CD14-positive monocyte (primary cell): ENCODE measurements around the gene RFNG. TPM values are rescaled to one million over a fixed set of nuclear protein-coding genes. Genes with fewer than 3 reads are reported as not detected.

Experiments used
- DNase-seq, 3 donors: peaks; one replicate each; pipeline ENCODE4 v3.0.0-alpha.2; 2011 to 2022
- H2AFZ ChIP-seq: 2 replicates; pipeline ENCODE4 v1.6.0; 2012; ENCODE audit warnings: mild to moderate bottlenecking, low read depth, low read length, inconsistent platforms; ENCODE audit not compliant: insufficient read depth, poor library complexity, severe bottlenecking
- H3K27ac ChIP-seq, 2 donors: 1 replicate in 1 of 2; 2 replicates in 1 of 2; pipeline ENCODE4 v1.5.1; 2012 to 2013; ENCODE audit warnings: low read length in 2 of 2, control low read depth in 1 of 2, inconsistent platforms in 1 of 2, low read depth in 1 of 2, mild to moderate bottlenecking in 1 of 2
- H3K27me3 ChIP-seq, 2 donors: one replicate each; pipeline versions ENCODE4 v1.6.0 to v1.6.1; 2011 to 2013; ENCODE audit warnings: low read length in 2 of 2; ENCODE audit not compliant: control insufficient read depth in 2 of 2, insufficient read depth in 2 of 2
- H3K36me3 ChIP-seq, 2 donors: replicated peaks in 1 of 2; 1 replicate in 1 of 2; 2 replicates in 1 of 2; pipeline versions ENCODE4 v1.5.1 to v1.6.1; 2012 to 2013; ENCODE audit warnings: low read length in 2 of 2, control low read depth in 1 of 2, inconsistent platforms in 1 of 2, mild to moderate bottlenecking in 1 of 2; ENCODE audit not compliant: insufficient read depth in 2 of 2, control insufficient read depth in 1 of 2
- H3K4me1 ChIP-seq, 2 donors: 1 replicate in 1 of 2; 2 replicates in 1 of 2; pipeline versions ENCODE4 v1.5.1 to v1.6.1; 2012 to 2013; ENCODE audit warnings: low read length in 2 of 2, control low read depth in 1 of 2, inconsistent platforms in 1 of 2, mild to moderate bottlenecking in 1 of 2, moderate library complexity in 1 of 2; ENCODE audit not compliant: insufficient read depth in 2 of 2, control insufficient read depth in 1 of 2
- H3K4me2 ChIP-seq: replicated peaks from 2 replicates; pipeline ENCODE3; 2012; ENCODE audit warnings: low read length, moderate library complexity, mild to moderate bottlenecking; ENCODE audit not compliant: poor library complexity, severe bottlenecking; ENCODE audit errors: extremely low read depth
- H3K4me3 ChIP-seq, 3 experiments: fragments of 200-600 bp in 1 of 3; sonication (generic) in 1 of 3; replicated peaks in 1 of 3; 1 replicate in 2 of 3; 2 replicates in 1 of 3; pipeline ENCODE4 v1.5.1; 2011 to 2013; ENCODE audit warnings: low read length in 3 of 3, mild to moderate bottlenecking in 3 of 3, control low read depth in 2 of 3, low read depth in 2 of 3, inconsistent platforms in 1 of 3, moderate library complexity in 1 of 3
- H3K79me2 ChIP-seq: 2 replicates; pipeline ENCODE4 v1.6.0; 2012; ENCODE audit warnings: mild to moderate bottlenecking, control low read depth, inconsistent platforms, low read length, moderate library complexity; ENCODE audit not compliant: insufficient read depth
- H3K9ac ChIP-seq: 2 replicates; pipeline ENCODE4 v1.6.0; 2017; ENCODE audit warnings: low read length, mild to moderate bottlenecking; ENCODE audit not compliant: insufficient read depth, poor library complexity, severe bottlenecking
- H3K9me3 ChIP-seq, 2 donors: replicated peaks in 1 of 2; 1 replicate in 1 of 2; 2 replicates in 1 of 2; pipeline versions ENCODE4 v1.5.1 to v1.6.1; 2012 to 2013; ENCODE audit warnings: low read length in 2 of 2, control low read depth in 1 of 2; ENCODE audit not compliant: control insufficient read depth in 1 of 2, insufficient read depth in 1 of 2
- H4K20me1 ChIP-seq: 2 replicates; pipeline ENCODE4 v1.6.0; 2012; ENCODE audit warnings: mild to moderate bottlenecking, low read length, control low read depth, moderate library complexity; ENCODE audit not compliant: insufficient read depth
- H3K27ac Mint-ChIP-seq, 7 donors: one replicate each; pipeline ENCODE4 v1.8.0; 2020; ENCODE audit warnings: mild to moderate bottlenecking in 7 of 7, mixed read lengths in 7 of 7, moderate library complexity in 6 of 7, inconsistent platforms in 2 of 7
- H3K27me3 Mint-ChIP-seq, 3 donors: one replicate each; pipeline ENCODE4 v1.8.0; 2021 to 2022; ENCODE audit warnings: low read depth in 3 of 3, mild to moderate bottlenecking in 3 of 3, mixed read lengths in 3 of 3, moderate library complexity in 3 of 3, inconsistent platforms in 1 of 3
- H3K36me3 Mint-ChIP-seq, 2 donors: one replicate each; pipeline ENCODE4 v1.8.0; 2020; ENCODE audit warnings: mixed read lengths in 2 of 2, inconsistent platforms in 1 of 2, mild to moderate bottlenecking in 1 of 2
- H3K4me1 Mint-ChIP-seq: one replicate; pipeline ENCODE4 v1.8.0; 2020; ENCODE audit warnings: mild to moderate bottlenecking, mixed read lengths
- H3K4me3 Mint-ChIP-seq, 2 donors: one replicate each; pipeline ENCODE4 v1.8.0; 2020; ENCODE audit warnings: mild to moderate bottlenecking in 2 of 2, mixed read lengths in 2 of 2, moderate library complexity in 1 of 2
- H3K9me3 Mint-ChIP-seq, 7 donors: one replicate each; pipeline ENCODE4 v1.8.0; 2020 to 2022; ENCODE audit warnings: mixed read lengths in 7 of 7, mild to moderate bottlenecking in 6 of 7, moderate library complexity in 6 of 7, inconsistent platforms in 2 of 7
- WGBS: methylation state at CpG from one replicate; pipeline ENCODE4 v1.1.5; 2013; ENCODE audit warnings: missing lambda C conversion rate; ENCODE audit not compliant: insufficient coverage; 5-methylcytosine and 5-hydroxymethylcytosine counted together
- intact Hi-C, 2 donors: fragments of 100-400 bp; cut with micrococcal nuclease; formaldehyde crosslinking; loops; one replicate each; pipeline versions ENCODE4 v1.15.0 to v1.15.1; 2023
- polyA plus RNA-seq, 3 donors: library from polyadenylated mRNA; depleted of rRNA in 1 of 3; unstranded in 2 of 3; stranded (reverse) in 1 of 3; fragments of 300-500 nt in 2 of 3; fragments of >200 nt in 1 of 3; fragmentation: Illumina TruSeq in 2 of 3; gene quantifications; 1 replicate in 2 of 3; 2 replicates in 1 of 3; pipeline ENCODE4 v1.2.3, GENCODE V29; 2012 to 2021
- TF ChIP-seq, protein P1 (sequence below): fragments of 200-600 bp; IDR thresholded peaks from one replicate; pipeline ENCODE4 v1.8.0; 2022; ENCODE audit warnings: antibody characterized with exemption, mild to moderate bottlenecking

Gene RFNG
- polyA plus RNA-seq, 3 donors, result 1.5 to 32.4 (median 4.1) TPM

DNA sequence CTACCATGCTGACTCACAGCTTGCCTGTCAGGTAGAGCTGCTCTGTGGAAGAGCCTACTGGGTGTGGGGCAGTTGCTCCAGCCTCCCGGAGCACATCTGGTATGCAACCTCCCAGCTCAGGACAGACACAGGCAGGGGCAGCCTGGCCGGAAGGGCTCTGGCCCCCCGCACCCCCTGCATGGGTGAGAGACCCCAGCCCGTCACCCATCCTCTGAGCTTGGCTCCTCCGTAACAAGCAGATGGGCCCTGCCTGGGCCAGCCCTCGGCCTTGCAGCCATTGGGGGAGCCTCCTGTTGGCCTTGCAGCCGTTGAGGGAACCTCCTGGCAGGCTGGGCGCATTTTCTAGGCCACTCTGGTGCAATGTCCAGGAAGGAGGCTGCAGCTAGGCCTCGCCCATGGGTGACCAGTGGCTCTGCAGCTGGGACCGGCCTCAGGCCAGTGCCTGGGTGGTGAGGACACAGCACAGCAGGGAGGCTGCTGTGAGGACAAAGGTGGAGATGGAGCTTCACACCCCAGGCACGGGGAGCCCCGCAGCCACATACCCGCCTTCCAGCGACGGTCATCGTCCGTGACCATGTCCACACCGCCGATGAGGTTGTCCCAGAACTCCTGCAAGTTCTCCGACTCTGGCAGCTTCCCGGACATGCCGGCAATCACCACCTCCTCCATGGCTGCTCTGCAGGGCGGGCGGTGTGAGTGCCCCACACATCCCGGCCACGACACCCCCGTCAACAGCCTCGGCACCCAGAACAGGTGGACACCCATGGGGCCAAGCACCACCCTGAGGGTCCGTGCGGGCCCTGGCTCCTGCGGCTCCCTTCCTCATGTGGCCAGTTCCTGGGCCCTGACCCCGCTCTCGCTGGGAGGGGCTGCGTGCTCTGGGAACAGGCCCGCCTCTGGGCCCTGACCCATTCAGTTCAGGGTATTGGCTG is 44.4 kb upstream of the RFNG start:
- H2AFZ ChIP-seq, result no peak overlapping the region
- 97% methylated on average over 33 of the region's 35 CpGs for WGBS
- H3K4me3 ChIP-seq, result no peak overlapping the region
- no peak overlapping the region for H3K27ac ChIP-seq
- Mint-ChIP-seq H3K36me3 (peaks cover 8 to 14% of the 10 kb centered on the region in 2 donors), H3K9me3 (no peaks in the 10 kb centered on the region), H3K27me3 (peaks cover 0 to 4% (median 0%) of the 10 kb centered on the region in 3 donors), H3K27ac (no peak overlapping the region), H3K4me1 (peaks cover 14% of the 10 kb centered on the region), H3K4me3 (no peak overlapping the region)
- peaks cover 6% of the 10 kb centered on the region for H3K79me2 ChIP-seq
- H3K36me3 ChIP-seq, result peaks cover 30 to 31% of the 10 kb centered on the region in 2 donors
- H3K27me3 ChIP-seq, result no peaks in the 10 kb centered on the region
- no peaks in the 10 kb centered on the region for H3K9me3 ChIP-seq
- H4K20me1 ChIP-seq, result no peaks in the 10 kb centered on the region
- H3K4me1 ChIP-seq, result peaks cover 21 to 37% of the 10 kb centered on the region in 2 donors
- peak overlapping the region; percentile 91 for H3K4me2 ChIP-seq
- intact Hi-C loops, result loop anchor here in 1 of 2 donors (5.0 to 10.0 kb wide), 2 partner anchors 44 to 61 kb away; partner anchors contain the start of genes DCXR, GPS1, RAC3 and RFNG
- DNase-seq, result no peak
- TF ChIP-seq, protein P1, sequence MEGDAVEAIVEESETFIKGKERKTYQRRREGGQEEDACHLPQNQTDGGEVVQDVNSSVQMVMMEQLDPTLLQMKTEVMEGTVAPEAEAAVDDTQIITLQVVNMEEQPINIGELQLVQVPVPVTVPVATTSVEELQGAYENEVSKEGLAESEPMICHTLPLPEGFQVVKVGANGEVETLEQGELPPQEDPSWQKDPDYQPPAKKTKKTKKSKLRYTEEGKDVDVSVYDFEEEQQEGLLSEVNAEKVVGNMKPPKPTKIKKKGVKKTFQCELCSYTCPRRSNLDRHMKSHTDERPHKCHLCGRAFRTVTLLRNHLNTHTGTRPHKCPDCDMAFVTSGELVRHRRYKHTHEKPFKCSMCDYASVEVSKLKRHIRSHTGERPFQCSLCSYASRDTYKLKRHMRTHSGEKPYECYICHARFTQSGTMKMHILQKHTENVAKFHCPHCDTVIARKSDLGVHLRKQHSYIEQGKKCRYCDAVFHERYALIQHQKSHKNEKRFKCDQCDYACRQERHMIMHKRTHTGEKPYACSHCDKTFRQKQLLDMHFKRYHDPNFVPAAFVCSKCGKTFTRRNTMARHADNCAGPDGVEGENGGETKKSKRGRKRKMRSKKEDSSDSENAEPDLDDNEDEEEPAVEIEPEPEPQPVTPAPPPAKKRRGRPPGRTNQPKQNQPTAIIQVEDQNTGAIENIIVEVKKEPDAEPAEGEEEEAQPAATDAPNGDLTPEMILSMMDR, result no peak
- no peak overlapping the region for H3K9ac ChIP-seq

DNA sequence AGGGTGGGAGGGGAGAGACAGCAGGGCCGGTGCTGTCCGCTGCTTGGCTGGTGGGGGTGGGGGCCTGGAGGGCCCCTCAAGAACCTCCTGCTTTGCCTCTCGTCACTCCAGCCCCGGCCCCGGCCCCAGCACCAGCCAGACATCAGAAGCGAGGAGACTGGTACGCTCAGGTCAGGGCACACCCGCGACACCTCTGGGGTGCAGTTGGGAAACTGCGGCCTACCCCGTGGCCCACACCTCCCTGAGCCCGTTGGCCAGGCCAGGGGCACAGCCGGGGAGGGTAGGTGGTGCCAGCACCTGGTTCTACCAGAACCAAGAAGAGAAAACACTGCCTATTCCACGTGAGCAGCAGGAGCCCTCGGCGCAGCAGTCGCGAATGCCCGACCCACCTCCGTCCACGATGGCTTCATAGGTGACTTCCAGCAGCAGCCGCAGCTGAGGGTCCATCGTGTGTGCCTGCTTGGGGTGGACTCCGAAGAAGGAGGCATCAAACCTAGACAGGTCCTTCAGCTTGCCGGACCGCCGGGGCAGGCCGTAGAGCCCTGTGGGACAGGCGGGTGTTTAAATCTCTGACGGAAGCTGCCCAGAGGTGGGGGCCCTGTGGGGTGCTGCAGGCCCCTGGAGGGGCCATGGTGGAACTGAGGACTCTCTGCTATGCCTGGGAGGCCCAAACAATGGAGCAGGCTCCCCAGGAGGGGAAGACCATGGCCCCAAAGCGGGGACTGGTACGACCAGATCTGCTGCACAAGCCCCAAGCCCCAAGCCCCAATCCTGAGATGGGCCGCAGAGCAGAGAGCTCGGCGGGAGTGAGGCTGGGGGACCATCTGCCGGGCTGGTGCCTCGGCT is 43.5 kb upstream of the RFNG start:
- no peak for DNase-seq
- H3K36me3 ChIP-seq, result peaks cover 39 to 40% of the 10 kb centered on the region in 2 donors

More for the DNA sequence above, 43.5 kb upstream of the RFNG start:
- H3K4me1 Mint-ChIP-seq, result peaks cover 14% of the 10 kb centered on the region
- peaks cover 20 to 37% of the 10 kb centered on the region in 2 donors for H3K4me1 ChIP-seq
- H3K9me3 ChIP-seq, result no peaks in the 10 kb centered on the region
- H3K9me3 Mint-ChIP-seq, result no peaks in the 10 kb centered on the region
- TF ChIP-seq, protein P1, result no peak
- peaks cover 6% of the 10 kb centered on the region for H3K79me2 ChIP-seq
- peaks cover 10 to 21% of the 10 kb centered on the region in 2 donors for H3K36me3 Mint-ChIP-seq
- H3K4me2 ChIP-seq, result no peak overlapping the region
- H3K27me3 ChIP-seq, result no peaks in the 10 kb centered on the region
- H2AFZ ChIP-seq, result no peak overlapping the region
- no peak overlapping the region for H3K9ac ChIP-seq
- H4K20me1 ChIP-seq, result no peaks in the 10 kb centered on the region
- intact Hi-C loops, result loop anchor here in 1 of 2 donors (5.0 to 10.0 kb wide), 2 partner anchors 43 to 60 kb away; partner anchors contain the start of genes DCXR, GPS1, RAC3 and RFNG
- H3K4me3 Mint-ChIP-seq, result no peak overlapping the region
- H3K27ac Mint-ChIP-seq, result no peak overlapping the region
- no peak overlapping the region for H3K4me3 ChIP-seq
- WGBS, result 95% methylated on average over 33 of the region's 37 CpGs
- H3K27me3 Mint-ChIP-seq, result peaks cover 0 to 4% (median 0%) of the 10 kb centered on the region in 3 donors
- no peak overlapping the region for H3K27ac ChIP-seq
